ENCODE data around the gene CAMP.
"Not testable (repeated sequence)": the region's sequence is repeated elsewhere in the genome, so short reads cannot be mapped to it uniquely, and the experiment has no call there.

Gene CAMP

GRCh38 chr3:48267782-48268181, 44.5 kb downstream of the CAMP start:
- DNase-seq, result no peak

- DNase-seq, result peak in 1 of 2 experiments; percentile 19
Observed at GRCh38 chr3:48268381-48268935, 45.2 kb downstream of the CAMP start.

- DNase-seq, result no peak
Observed at GRCh38 chr3:48268936-48269561, 45.8 kb downstream of the CAMP start.

- no peak for DNase-seq
Observed at GRCh38 chr3:48269592-48269991, 46.3 kb downstream of the CAMP start.

- no peak for DNase-seq
Observed at GRCh38 chr3:48270306-48270705, 47.0 kb downstream of the CAMP start.

- DNase-seq, result not testable (repeated sequence)
Observed at GRCh38 chr3:48271223-48271622, 47.9 kb downstream of the CAMP start.

- no peak for DNase-seq
Observed at GRCh38 chr3:48271763-48272498, 48.6 kb downstream of the CAMP start.

- peak; percentile 43 to 46 for DNase-seq
Observed at GRCh38 chr3:48273594-48274211, 50.4 kb downstream of the CAMP start.

- DNase-seq, result no peak
Observed at GRCh38 chr3:48274452-48274851, 51.2 kb downstream of the CAMP start.
